ENCODE data around the gene SLC35B2. TPM values are rescaled to one million over a fixed set of nuclear protein-coding genes. Genes with fewer than 3 reads are reported as not detected.
A peak's percentile ranks its signal among the peaks of the same experiment; 100 is the strongest.

Gene SLC35B2
- total and polyA plus RNA-seq, 9 of the 15 experiments (the other 6 are each of a cell fraction or from before 2014, with no cell fraction given), result 14.5 to 59.1 (median 47.1) TPM

DNA sequence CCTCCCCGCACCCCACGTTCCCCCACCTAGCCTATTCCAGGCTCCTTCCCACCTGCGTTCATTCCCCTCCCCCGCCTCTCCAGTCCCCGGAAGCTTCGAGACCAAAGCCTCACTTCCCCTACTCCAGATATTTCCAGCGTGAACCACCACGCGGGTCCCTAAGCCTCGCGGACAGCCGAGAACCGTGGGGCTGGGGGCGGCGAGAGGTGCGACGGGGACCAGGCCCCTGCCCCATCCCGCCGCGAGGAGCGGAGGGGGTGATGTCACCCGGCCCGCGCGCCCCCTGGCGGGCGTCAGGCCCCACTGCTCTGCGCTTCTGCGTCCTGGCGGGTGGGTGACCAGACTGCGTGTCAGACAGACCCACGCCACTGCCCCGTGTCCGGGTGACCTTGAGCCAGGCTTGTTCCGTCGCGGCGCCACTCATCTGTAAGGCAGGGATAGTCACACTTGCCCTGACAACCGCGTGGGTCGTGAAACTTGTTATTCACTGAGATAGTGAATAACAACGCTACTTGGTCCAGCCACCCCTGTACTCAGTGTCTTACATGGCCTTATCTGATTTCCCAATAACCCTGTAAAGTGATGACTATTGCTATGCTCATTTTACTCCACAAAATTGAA is 19.4 kb downstream of the SLC35B2 start (continued):
- TF ChIP-seq, protein P1, sequence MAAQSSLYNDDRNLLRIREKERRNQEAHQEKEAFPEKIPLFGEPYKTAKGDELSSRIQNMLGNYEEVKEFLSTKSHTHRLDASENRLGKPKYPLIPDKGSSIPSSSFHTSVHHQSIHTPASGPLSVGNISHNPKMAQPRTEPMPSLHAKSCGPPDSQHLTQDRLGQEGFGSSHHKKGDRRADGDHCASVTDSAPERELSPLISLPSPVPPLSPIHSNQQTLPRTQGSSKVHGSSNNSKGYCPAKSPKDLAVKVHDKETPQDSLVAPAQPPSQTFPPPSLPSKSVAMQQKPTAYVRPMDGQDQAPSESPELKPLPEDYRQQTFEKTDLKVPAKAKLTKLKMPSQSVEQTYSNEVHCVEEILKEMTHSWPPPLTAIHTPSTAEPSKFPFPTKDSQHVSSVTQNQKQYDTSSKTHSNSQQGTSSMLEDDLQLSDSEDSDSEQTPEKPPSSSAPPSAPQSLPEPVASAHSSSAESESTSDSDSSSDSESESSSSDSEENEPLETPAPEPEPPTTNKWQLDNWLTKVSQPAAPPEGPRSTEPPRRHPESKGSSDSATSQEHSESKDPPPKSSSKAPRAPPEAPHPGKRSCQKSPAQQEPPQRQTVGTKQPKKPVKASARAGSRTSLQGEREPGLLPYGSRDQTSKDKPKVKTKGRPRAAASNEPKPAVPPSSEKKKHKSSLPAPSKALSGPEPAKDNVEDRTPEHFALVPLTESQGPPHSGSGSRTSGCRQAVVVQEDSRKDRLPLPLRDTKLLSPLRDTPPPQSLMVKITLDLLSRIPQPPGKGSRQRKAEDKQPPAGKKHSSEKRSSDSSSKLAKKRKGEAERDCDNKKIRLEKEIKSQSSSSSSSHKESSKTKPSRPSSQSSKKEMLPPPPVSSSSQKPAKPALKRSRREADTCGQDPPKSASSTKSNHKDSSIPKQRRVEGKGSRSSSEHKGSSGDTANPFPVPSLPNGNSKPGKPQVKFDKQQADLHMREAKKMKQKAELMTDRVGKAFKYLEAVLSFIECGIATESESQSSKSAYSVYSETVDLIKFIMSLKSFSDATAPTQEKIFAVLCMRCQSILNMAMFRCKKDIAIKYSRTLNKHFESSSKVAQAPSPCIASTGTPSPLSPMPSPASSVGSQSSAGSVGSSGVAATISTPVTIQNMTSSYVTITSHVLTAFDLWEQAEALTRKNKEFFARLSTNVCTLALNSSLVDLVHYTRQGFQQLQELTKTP (IDR thresholded peaks at IDR 0.05; ENCODE audit: low read depth in 1 of 2, partially characterized antibody in 2 of 2), result no peak
- TF ChIP-seq MTA3 (IDR thresholded peaks at IDR 0.05; ENCODE audit: borderline replicate concordance) (peak; percentile 92), FOS (IDR thresholded peaks at IDR 0.05; ENCODE audit: extremely low read depth, insufficient read length) (no peak), ASH1L (IDR thresholded peaks at IDR 0.05; ENCODE audit: borderline replicate concordance, low read depth, partially characterized antibody) (no peak), THRAP3 (IDR thresholded peaks at IDR 0.05; ENCODE audit: borderline replicate concordance) (no peak; the same call in 1 of the 2 replicates), CCNT2 (IDR thresholded peaks at IDR 0.05; ENCODE audit: borderline replicate concordance, extremely low read depth, insufficient read length, low read depth, low read length) (peak; percentile 97), FIP1L1 (IDR thresholded peaks at IDR 0.05; ENCODE audit: low read depth, low read length, poor library complexity, severe bottlenecking) (peak; percentile 46), ZNF586 (CRISPR knock-in tag; conservative IDR thresholded peaks at IDR 0.05) (0 out of 2 replicates have a peak, but pooled peaks have one; percentile 13), NBN (IDR thresholded peaks at IDR 0.05; ENCODE audit: low read depth) (peak; percentile 94), U2AF1 (optimal IDR thresholded peaks at IDR 0.05; ENCODE audit: low read depth, low read length) (peak; percentile 91)
- TF ChIP-seq, protein P2, sequence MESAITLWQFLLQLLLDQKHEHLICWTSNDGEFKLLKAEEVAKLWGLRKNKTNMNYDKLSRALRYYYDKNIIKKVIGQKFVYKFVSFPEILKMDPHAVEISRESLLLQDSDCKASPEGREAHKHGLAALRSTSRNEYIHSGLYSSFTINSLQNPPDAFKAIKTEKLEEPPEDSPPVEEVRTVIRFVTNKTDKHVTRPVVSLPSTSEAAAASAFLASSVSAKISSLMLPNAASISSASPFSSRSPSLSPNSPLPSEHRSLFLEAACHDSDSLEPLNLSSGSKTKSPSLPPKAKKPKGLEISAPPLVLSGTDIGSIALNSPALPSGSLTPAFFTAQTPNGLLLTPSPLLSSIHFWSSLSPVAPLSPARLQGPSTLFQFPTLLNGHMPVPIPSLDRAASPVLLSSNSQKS (CRISPR knock-in tag; IDR thresholded peaks at IDR 0.05), result no peak
- TF ChIP-seq, protein P3, sequence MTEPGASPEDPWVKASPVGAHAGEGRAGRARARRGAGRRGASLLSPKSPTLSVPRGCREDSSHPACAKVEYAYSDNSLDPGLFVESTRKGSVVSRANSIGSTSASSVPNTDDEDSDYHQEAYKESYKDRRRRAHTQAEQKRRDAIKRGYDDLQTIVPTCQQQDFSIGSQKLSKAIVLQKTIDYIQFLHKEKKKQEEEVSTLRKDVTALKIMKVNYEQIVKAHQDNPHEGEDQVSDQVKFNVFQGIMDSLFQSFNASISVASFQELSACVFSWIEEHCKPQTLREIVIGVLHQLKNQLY (CRISPR knock-in tag; conservative IDR thresholded peaks at IDR 0.05), result 0 out of 4 replicates have a peak, but pooled peaks of 1 of the 2 experiments have one; percentile 26
- TF ChIP-seq, protein P4, sequence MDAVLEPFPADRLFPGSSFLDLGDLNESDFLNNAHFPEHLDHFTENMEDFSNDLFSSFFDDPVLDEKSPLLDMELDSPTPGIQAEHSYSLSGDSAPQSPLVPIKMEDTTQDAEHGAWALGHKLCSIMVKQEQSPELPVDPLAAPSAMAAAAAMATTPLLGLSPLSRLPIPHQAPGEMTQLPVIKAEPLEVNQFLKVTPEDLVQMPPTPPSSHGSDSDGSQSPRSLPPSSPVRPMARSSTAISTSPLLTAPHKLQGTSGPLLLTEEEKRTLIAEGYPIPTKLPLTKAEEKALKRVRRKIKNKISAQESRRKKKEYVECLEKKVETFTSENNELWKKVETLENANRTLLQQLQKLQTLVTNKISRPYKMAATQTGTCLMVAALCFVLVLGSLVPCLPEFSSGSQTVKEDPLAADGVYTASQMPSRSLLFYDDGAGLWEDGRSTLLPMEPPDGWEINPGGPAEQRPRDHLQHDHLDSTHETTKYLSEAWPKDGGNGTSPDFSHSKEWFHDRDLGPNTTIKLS (IDR thresholded peaks at IDR 0.05; ENCODE audit: borderline replicate concordance, low read depth), result peak; percentile 83; the same call in 1 of the 2 replicates
- TF ChIP-seq, protein P5, sequence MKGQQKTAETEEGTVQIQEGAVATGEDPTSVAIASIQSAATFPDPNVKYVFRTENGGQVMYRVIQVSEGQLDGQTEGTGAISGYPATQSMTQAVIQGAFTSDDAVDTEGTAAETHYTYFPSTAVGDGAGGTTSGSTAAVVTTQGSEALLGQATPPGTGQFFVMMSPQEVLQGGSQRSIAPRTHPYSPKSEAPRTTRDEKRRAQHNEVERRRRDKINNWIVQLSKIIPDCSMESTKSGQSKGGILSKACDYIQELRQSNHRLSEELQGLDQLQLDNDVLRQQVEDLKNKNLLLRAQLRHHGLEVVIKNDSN (CRISPR knock-in tag; IDR thresholded peaks at IDR 0.05), result no peak

Data from K562 (cell line).